Muscle of arm (tissue), 12 donors: ENCODE results near the gene TPTE2. TPM values are rescaled to one million over a fixed set of nuclear protein-coding genes. Genes with fewer than 3 reads are reported as not detected.
"Not testable (repeated sequence)": the region's sequence is repeated elsewhere in the genome, so short reads cannot be mapped to it uniquely, and the experiment has no call there.

ENCODE experiments used
- DNase-seq: peaks from one replicate; pipeline ENCODE4 v3.0.0-alpha.2; 2013
- polyA plus RNA-seq, 12 donors: library from polyadenylated mRNA; unstranded; fragments of 120-200 nt; gene quantifications; one replicate each; pipeline ENCODE4 v1.2.1, GENCODE V29; 2013; ENCODE audit not compliant: insufficient read length in 12 of 12

TPTE2 gene
- polyA plus RNA-seq, 12 donors: 0.17 to 0.25 (median 0.22) TPM; not detected in 9

GRCh38 chr13:19567820-19568534 is 6.6 kb upstream of the TPTE2 start:
- no peak for DNase-seq

- DNase-seq: no peak
Measured at GRCh38 chr13:19561585-19561984, 253 bp upstream of the TPTE2 start.

- DNase-seq: not testable (repeated sequence)
Measured at GRCh38 chr13:19560672-19561071, 660 bp downstream of the TPTE2 start.

GRCh38 chr13:19559739-19560138 is 1.6 kb downstream of the TPTE2 start:
- not testable (repeated sequence) for DNase-seq

- not testable (repeated sequence) for DNase-seq
Measured at GRCh38 chr13:19557287-19557686, 4.0 kb downstream of the TPTE2 start.

GRCh38 chr13:19549245-19549644 is 12.1 kb downstream of the TPTE2 start:
- not testable (repeated sequence) for DNase-seq

GRCh38 chr13:19525634-19526033 is 35.7 kb downstream of the TPTE2 start:
- DNase-seq: not testable (repeated sequence)

- DNase-seq: no peak
Measured at GRCh38 chr13:19519049-19519448, 42.3 kb downstream of the TPTE2 start.

- DNase-seq: not testable (repeated sequence)
Measured at GRCh38 chr13:19507623-19508022, 53.7 kb downstream of the TPTE2 start.

- DNase-seq: not testable (repeated sequence)
Measured at GRCh38 chr13:19460126-19460525, 101.2 kb downstream of the TPTE2 start.

- not testable (repeated sequence) for DNase-seq
Measured at GRCh38 chr13:19439056-19439686, 122.2 kb downstream of the TPTE2 start.

GRCh38 chr13:19437780-19438179 is 123.6 kb downstream of the TPTE2 start:
- DNase-seq: not testable (repeated sequence)

- not testable (repeated sequence) for DNase-seq
Measured at GRCh38 chr13:19422236-19422635, 139.1 kb downstream of the TPTE2 start.

- DNase-seq: not testable (repeated sequence)
Measured at GRCh38 chr13:19412494-19412893, 148.8 kb downstream of the TPTE2 start.

- not testable (repeated sequence) for DNase-seq
Measured at GRCh38 chr13:19382746-19383511, 178.4 kb downstream of the TPTE2 start.

- no peak for DNase-seq
Measured at GRCh38 chr13:19382111-19382510, 179.2 kb downstream of the TPTE2 start.

Other genes starting within 250 kb of the TPTE2 start
- 100 to 1,000 TPM in 1 of 12 donors, 10 to 100 TPM in 11; 29.4 to 232 (median 38.6) TPM for gene MPHOSPH8, start 72.1 kb upstream of the TPTE2 start, polyA plus RNA-seq
- gene PSPC1, start 221.4 kb upstream of the TPTE2 start, polyA plus RNA-seq: 10 to 100 TPM in 11 of 12 donors, not detected in 1; 39.7 to 55.6 (median 48.0) TPM